ENCODE measurements around the gene THEM4. TPM values are rescaled to one million over a fixed set of nuclear protein-coding genes. Genes with fewer than 3 reads are reported as not detected.
"Not testable (repeated sequence)": the region's sequence is repeated elsewhere in the genome, so short reads cannot be mapped to it uniquely, and the experiment has no call there.

THEM4 gene
- total RNA-seq, 2 donors from 2014 or later: 6.6 to 7.7 TPM

GRCh38 chr1:151875419-151876097, 33.8 kb downstream of the THEM4 start:
- no peaks in the 10 kb centered on the region for H3K27me3 ChIP-seq
- intact Hi-C loops (cut with DNase I): no loop called here
- H3K27ac ChIP-seq: no peak overlapping the region
- DNase-seq: no peak
- no peak overlapping the region for H3K4me3 ChIP-seq
- H3K9me3 ChIP-seq: no peaks in the 10 kb centered on the region
- TF ChIP-seq CTCF (IDR thresholded peaks at IDR 0.05): no peak
- H3K4me1 ChIP-seq: no peaks in the 10 kb centered on the region
- no peak overlapping the region for H3K9ac ChIP-seq (ENCODE audit: low read depth in 2 of 2, low read length in 2 of 2)
- no peaks in the 10 kb centered on the region for H3K36me3 ChIP-seq

- DNase-seq; H3K36me3 ChIP-seq; H3K27ac ChIP-seq; H3K4me3 ChIP-seq; H3K4me1 ChIP-seq; H3K27me3 ChIP-seq; H3K9ac ChIP-seq (ENCODE audit: low read depth in 2 of 2, low read length in 2 of 2); intact Hi-C loops (cut with DNase I); H3K9me3 ChIP-seq: not testable (repeated sequence)
Observed at GRCh38 chr1:151872776-151873175, 36.5 kb downstream of the THEM4 start.

- H3K4me3 ChIP-seq: no peak overlapping the region
- no peaks in the 10 kb centered on the region for H3K9me3 ChIP-seq
- no peak for DNase-seq
- H3K4me1 ChIP-seq: no peaks in the 10 kb centered on the region
- H3K9ac ChIP-seq (ENCODE audit: low read depth in 2 of 2, low read length in 2 of 2): no peak overlapping the region
- intact Hi-C loops (cut with DNase I): no loop called here
- no peaks in the 10 kb centered on the region for H3K36me3 ChIP-seq
- no peak for TF ChIP-seq CTCF (IDR thresholded peaks at IDR 0.05)
- H3K27me3 ChIP-seq: no peaks in the 10 kb centered on the region
- H3K27ac ChIP-seq: no peak overlapping the region
Observed at GRCh38 chr1:151871284-151872030, 37.9 kb downstream of the THEM4 start.

- H3K9ac ChIP-seq (ENCODE audit: low read depth in 2 of 2, low read length in 2 of 2): no peak overlapping the region
- intact Hi-C loops (cut with DNase I): no loop called here
- TF ChIP-seq CTCF (IDR thresholded peaks at IDR 0.05): no peak
- no peaks in the 10 kb centered on the region for H3K27me3 ChIP-seq
- no peak overlapping the region for H3K4me3 ChIP-seq
- no peak overlapping the region for H3K27ac ChIP-seq
- DNase-seq: no peak
- no peaks in the 10 kb centered on the region for H3K9me3 ChIP-seq
- no peaks in the 10 kb centered on the region for H3K4me1 ChIP-seq
- no peaks in the 10 kb centered on the region for H3K36me3 ChIP-seq
Observed at GRCh38 chr1:151868486-151868885, 40.8 kb downstream of the THEM4 start.

GRCh38 chr1:151867765-151868411, 41.4 kb downstream of the THEM4 start:
- intact Hi-C loops (cut with DNase I): no loop called here
- no peaks in the 10 kb centered on the region for H3K36me3 ChIP-seq

More at GRCh38 chr1:151867765-151868411, 41.4 kb downstream of the THEM4 start:
- no peaks in the 10 kb centered on the region for H3K4me1 ChIP-seq
- no peaks in the 10 kb centered on the region for H3K9me3 ChIP-seq
- H3K4me3 ChIP-seq: no peak overlapping the region
- no peak for DNase-seq
- H3K9ac ChIP-seq (ENCODE audit: low read depth in 2 of 2, low read length in 2 of 2): no peak overlapping the region
- no peak for TF ChIP-seq CTCF (IDR thresholded peaks at IDR 0.05)
- H3K27me3 ChIP-seq: no peaks in the 10 kb centered on the region
- H3K27ac ChIP-seq: no peak overlapping the region

All from colonic mucosa (tissue), 4 donors.